HG03469 (cell line): ENCODE data around the gene ZMYND10.

Experiments used
- ATAC-seq: cut with Tn5 transposase; IDR thresholded peaks from one replicate; pipeline ENCODE4 v1.9.1; 2021; ENCODE audit warnings: mild to moderate bottlenecking, moderate library complexity, moderate number of reproducible peaks; ENCODE audit not compliant: unreplicated experiment

ZMYND10 gene

DNA sequence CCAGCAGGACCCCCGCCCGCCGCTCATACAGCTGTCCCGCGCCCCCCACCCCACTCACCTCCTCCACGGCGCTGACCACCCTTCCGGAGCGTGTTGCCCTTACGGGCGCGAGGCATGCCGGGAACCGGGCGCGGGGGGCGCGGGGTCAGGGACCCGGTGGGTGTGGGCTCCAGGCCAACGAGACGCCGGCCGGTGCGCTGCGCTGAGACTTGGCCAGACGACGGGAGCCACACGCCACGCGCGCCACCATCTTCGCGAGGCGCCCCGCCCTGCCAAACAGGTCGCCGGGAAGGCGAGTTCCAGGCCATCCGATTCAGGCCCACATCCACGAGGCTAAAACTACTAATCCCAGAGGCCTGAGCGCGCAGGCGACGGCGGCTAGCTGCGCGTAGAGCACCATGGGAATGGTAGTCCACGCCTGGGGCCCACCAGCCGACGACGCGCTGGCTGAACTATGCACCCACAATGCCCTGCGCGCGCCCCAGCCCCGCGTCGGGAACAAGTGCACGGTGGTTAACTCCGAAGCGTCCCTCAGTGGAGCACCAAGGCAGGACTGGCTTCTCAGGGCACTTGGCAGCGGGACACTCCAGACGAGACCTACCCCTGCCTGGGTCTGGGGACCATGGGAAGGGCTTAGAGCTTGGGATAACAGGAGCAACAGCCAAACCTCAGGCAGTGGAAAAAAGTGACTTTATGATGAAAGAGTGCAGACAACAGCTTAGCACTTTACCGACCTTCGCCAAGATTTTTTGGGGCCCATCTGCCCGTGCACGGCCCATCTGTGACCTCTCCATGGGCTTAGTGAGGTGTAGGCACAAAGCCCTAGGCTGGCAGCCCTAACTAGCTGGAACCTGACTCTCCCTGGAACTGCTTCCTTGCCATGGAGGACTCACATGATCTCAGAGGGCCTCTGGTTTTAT, 53.1 kb downstream of the ZMYND10 start, which contains the start of gene IFRD2:
Gene IFRD2, minus strand, starts transcription at position 271 of the 920 bp plus-strand sequence. Its CDS starts 155 bp downstream, at position 116.
- peak; percentile 81 for ATAC-seq
